GM19035 (cell line): Measurements from ENCODE around the gene NRXN3.

ENCODE experiments used
- ATAC-seq: cut with Tn5 transposase; IDR thresholded peaks from one replicate; pipeline ENCODE4 v1.9.1; 2021; ENCODE audit not compliant: unreplicated experiment

NRXN3 gene

DNA sequence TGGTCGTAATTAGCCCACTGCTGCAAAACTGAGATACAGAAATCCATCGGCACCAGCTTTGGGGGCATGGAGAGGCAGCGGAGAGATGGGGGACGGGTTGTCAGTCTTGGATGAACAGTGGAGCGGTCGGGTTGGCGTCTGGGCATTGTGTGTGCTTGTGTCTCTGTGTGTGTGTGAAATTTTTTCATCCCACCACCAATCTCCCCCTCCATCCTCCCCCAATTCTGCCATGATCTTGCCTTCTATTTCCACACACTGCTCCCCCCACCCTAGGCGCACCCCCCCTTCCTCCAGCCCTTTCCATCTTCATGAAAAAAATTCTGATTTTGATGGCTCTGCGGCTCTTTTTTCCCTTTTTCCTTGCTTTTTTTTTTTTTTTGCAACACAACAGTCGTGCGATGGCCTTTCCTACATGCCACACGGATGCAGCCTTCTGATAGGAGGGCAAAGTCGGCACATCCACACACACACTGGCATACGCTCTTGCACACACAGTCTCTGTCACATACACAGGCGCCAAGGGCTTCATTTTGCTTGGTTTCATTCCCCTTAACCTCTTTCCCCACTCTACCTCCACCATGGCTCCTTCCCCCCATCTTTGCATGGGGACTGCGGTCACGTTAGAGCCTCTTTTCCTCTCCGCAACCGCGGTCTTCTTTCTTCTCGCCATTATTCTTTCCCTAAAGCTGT is 3.3 kb downstream of the NRXN3 start:
- ATAC-seq = no peak

DNA sequence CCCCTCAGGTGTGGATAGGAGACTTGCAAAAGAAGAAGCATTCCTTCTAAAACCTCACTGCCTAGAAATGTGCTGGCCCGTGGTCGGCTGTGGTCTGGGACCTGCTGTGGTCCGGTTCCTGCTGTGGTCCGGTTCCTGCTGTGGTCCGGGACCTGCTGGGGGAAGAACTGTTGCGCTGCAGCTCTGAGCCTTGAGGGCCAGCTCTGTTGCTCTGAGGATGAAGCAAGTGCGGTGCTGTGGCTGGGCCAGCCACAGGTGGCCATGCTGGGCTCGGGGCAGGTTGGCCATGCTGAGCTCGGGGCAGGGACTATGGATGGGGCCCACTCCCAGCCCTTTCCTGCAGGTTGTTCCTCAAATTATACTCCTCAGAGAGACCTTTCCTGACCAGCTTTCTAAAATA is 5.2 kb downstream of the NRXN3 start:
- ATAC-seq = no peak

DNA sequence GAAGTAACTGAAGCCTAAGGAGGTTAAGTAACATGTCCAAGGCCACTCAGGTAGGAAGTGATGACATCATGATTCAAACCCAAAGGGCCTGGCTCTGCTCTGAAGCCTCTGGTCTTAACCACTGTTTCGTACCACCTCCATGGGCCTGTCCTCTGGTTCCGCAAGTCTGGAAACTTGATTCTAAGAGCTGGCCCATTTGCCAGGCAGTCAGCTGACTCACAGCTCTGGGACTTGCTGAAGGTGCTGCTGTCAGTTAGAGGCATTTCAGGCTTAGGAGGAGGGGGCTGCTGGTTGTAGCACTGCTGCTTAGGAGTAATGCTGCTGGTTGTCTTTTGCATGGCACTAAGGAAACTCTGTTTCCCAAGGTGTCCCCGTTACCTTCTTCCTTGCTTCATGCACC is 7.9 kb downstream of the NRXN3 start:
- no peak for ATAC-seq

DNA sequence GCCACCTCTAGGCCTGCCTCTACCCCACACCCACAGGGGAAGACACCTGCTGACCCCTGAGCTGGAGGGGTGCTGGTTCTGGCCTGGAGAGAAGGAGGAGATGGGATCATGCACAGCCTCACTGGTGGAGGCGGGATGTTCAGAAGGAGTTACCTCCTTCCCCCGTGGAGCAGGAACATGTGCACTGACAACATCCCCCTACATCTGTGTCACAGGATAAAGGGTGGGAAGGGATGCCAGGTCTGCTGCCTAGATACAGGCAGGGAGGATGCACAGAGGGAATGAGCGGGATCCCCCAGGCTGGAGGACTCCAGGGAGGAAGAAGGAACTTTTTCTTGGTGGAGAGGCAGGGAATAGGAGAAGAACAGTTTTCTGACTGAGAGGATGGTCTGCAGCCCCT is 8.8 kb downstream of the NRXN3 start:
- no peak for ATAC-seq

DNA sequence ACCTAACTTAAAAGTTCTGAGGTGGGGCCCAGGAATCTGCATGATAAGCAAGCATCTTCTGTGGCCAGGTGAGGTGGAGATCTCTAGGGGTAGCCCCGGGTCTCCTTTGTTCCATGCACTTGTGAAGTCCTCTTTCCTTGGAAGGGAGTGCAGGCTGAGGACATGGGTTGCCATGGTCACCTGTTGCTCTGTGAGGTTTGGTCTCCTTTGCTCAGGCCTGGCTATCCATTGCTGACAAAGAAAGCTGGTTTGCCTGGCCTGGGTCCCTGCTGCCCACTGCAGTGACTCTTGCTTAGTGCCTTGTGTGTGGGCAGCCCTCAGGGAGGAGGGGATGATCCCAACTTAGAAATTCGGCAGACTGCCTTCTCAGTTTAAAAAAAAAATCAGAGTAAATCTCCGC is 11.1 kb downstream of the NRXN3 start:
- no peak for ATAC-seq

DNA sequence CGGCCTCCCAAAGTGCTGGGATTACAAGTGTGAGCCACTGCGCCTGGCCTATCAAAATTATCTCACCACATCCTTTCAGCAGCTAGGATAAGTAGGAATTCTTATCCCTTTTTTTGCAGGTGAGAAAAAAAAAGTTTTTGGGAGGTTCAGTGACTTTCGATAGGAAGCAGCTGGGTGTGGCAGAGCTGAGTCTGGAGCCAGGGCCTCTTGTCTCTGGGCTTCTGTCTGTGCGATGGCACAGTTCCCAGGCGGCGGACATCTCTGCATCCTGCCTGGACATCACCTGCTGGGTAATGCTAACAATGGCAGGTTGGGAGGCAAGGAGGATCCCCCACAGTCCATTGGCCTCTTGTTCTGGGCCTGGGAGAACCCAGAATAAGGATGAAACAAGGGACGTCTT is 12.5 kb downstream of the NRXN3 start:
- no peak for ATAC-seq

DNA sequence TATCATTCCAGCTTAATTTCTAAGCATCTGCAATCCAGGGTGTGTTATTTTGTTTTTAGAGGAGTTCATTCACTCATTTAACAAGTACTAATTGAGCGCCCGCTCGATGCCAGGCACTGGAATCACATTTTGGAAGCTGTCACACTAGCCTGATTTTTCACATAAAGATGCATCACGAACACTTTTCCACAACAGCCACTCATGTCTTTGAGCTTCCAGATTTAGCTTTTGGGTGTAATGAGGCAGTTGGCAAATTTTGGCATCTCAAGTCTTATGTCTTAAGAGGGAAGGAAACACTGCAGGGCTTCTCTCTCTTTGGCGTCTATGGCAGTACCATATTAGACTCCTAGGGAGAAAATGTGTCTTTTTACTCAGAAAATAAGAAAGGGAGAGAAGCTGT is 14.0 kb downstream of the NRXN3 start:
- ATAC-seq = no peak

DNA sequence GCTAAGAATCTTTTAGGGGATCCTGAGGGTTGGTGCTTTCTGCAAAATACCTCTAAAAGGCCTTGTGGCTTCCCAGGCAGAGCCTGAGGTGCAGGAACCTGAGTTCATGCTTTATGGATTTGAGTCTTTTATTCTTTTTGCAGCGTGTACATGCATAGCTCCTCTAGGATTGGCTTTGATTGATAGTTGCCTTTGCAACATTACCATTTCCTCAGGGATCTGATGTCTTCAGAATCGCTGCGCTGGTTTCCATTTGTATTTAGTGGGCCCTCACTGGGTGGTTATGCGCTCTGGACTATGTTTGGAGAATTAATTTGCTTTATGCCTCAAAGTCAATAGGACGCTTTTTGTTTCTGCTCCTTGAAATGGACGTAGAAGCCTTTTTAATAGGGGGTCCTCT is 16.1 kb downstream of the NRXN3 start:
- ATAC-seq = no peak

DNA sequence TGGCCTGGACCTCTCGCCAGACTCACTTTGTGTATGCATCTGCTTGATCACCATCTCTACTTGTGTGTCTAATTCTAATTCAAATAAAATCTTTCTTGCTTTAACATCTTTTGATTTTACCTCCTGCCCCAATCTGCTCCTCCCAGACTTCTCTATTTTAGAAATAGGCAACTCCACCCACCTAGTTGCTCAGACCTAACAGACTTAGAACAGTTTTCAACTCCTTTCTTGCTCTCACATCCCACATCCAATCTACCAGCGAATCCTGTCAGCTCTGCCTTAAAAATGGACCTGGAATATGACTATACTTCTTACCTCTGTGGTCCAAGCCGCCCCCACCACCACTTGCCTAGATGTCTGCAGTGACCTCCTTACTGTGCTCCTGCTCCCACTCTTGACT is 18.7 kb downstream of the NRXN3 start:
- ATAC-seq = no peak

DNA sequence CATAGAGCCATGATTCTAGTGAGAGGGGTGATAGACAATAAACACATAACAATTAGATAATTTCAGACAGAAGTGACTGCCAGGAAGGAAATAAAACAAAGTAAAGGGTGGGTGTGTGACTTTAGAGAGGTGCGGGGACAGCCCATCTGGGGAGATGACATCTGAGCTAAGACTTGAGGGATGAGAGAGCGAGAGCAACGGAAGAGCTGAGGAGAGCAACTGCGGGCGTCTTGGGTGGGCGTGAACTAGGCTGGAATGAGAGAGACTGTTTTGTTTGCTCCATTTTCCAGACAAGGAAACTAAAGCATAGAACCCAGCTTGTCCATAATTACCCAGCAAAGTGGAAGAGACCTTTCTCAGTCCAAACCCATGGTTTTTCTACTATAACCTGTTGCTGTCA is 25.3 kb downstream of the NRXN3 start:
- no peak for ATAC-seq

DNA sequence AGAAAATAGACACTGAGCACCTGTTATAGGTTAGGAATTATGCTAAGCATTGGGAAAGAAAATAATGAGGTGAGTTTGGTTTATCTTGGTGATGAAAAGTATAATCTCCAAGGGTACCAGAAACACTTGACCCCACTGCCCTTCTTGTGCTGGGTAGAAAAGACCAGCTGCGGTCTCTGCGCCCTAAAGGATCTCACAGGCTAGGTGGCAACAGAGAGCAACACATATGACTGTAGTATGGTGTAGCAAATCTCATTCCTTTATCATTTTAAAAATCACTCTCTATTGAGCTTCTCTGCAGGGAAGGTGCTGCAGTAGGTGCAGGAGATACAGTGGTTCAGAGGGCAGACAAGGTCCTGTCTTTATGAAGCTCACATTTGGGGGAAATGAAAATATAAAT is 26.1 kb downstream of the NRXN3 start:
- ATAC-seq = no peak

DNA sequence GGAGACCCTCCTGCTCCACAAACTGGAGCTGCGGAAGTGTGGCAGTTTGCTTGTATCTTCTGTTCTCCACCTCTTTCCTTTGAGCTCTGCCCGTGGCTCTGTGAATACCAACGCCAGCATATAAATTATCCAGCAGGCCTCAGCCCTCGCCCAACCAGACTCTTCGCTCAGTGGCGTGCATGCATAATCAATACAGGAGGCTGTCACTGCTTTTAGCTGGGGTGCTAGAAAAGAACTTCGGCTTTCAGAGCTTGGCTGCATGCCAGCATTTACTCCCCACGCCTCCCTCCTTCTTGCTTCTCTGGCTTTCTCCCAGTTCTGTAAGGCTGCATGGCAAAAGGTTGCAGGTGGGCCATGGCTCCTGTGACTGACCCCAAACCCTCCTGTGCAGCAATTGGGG is 26.9 kb downstream of the NRXN3 start:
- no peak for ATAC-seq

DNA sequence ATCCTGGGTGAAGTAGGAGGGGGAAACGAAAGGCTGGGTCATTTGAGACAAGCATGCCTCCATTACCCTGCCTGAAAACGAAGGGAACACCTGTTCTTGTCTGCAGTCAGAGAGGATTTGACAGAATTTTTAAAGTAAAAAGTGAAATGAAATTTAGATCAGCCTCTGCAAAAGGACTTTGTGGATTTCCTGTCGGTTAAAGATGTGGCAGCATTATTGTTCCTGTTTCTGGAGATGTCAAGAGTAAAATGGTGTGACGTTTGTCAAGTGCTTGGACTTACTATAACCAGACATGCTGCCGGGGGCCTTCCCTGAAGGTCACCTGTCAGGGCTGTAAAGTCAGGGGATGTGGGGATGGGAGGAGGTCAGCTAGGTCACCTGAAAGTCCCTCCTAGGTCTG is 32.0 kb downstream of the NRXN3 start:
- no peak for ATAC-seq

DNA sequence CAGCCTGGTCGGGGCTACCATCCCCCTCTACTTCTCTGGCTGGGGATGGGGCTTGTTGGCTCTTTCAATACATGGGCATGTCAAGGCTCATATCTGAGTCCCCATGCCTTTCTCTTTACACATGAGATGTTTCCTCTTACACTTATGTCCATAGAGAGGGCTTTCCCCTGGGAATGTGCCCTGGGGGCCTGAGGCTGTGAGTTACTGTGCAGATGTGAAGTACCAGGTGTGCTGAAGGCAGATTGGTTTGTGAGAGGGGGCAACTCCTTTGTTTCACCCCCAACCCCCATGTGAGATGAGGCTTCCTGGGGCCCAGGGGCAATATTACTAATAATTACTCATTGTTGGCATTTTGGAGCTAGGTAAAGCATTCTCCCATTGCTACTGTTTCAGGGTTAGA is 32.8 kb downstream of the NRXN3 start:
- no peak for ATAC-seq

DNA sequence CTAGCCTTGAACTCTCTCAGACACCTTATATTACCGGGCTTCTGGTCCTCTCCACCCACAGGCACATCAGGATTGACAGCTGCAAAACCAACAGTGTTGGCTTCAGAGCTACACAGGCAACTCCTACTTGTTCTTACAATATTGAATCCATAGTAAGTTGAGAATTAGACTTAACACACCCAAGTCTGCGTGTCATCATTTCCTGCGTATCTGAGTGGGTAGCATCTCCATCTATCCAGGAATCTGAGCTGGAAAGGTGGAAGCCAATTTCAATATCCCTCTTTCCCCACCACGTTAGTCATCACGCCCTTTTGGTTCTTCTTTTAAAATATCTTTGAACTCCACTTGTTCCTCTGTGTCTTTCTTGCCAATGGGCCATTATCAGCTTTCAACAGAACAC is 37.2 kb downstream of the NRXN3 start:
- no peak for ATAC-seq

DNA sequence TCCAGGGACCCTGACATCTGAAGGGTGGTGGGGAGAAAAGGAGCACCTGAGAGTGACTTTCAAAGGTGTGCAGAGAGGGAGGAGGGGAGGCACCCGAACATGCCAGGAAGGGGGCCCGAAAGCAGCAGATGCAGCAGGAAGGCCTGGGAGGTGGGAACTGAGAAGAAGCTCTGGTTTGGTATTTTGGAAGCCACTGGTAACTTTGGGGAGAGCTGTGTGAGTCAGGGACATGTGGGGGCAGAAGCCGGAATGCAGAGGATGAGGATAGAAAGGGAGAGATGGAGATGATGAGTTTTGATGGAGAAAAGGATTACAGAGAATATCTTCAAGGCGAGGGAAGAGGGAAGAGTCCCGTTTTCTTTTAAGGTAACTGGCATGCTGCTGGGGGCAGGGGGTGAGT is 50.1 kb downstream of the NRXN3 start:
- no peak for ATAC-seq

DNA sequence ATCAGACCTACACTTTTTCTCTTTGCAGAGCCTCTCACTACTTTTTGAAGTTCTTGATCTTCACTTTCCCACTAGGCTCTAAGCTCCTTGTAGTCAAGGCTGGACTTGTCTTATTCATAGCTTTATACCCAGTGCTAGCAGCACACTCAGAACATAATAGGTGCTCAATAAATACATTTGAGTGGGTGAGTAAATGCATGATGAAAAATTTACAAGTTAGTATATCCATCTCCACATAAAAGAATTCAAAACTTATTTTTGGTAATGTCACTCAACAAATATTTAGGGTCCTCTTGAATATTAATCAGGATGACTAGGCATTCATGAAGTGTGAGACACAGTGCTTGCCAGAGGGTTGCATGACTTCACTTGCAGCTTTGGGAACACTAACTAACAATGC is 52.6 kb downstream of the NRXN3 start:
- no peak for ATAC-seq

DNA sequence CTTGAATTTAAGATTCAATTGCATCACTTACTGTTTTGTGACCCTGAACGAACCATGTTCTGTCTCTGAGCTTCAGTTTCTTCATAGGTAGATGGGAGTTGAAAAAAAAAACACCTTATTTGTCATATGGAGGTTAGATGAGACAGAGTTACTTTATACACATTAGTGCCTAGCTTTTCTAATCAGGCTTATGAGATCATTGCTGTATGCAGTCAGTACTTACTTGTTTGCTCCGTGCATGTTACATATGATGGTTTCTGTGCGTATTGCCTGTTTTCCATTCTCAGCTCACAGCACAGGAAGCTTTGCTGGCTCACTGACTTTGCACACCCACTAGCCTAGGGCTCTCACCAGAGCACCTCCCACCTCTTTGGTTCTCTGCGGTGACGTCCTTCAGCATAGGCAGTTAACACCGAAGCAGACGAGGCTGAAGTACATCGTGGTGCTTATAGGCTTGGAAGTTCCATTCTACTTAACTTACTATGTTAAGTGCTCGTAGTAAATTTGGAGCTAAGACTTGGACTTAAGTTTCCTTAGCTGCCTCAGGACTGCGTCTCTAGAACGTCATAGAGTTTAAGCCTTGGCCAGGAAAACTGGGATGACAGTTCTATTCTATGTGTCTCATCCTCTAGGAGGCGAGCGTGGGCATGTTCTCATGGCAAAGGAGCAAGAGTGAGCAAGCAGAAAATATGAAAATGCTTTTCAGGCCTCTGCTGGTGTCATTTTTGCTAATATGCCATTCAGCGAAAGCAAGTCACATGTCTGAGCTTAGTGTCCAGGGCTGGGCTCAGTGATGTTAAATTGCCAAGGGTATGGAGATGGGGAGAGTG is 57.3 kb downstream of the NRXN3 start:
- no peak for ATAC-seq

DNA sequence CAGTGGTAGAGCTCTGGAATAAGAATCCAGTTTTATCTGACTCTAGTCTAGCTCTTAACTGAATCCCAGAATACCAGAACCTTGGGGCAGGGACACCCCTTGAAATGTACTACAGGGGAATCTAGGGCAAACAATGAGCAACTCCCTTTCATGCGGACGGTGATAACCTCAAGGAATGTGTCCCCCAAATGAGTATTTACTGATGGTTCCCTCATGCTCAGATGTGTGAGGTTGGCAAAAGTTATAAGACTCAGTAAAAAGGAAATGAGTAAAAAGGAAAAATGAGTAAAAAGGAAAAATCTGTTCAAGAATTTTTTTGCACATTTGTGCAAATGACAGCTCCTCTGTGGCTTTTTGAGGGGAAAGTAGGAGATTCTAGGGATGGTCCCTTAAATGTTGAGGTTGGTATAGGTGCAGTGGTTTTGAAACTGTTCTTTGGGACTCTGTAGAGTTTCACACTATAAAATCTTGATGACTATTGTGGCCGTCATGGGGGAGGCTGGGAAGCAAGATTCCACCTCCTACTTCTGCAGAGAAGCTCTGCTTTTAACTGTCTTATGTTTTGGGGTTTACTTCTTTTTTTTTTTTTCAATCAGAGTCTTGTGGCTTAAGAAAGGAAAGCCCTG is 58.6 kb downstream of the NRXN3 start:
- no peak for ATAC-seq

DNA sequence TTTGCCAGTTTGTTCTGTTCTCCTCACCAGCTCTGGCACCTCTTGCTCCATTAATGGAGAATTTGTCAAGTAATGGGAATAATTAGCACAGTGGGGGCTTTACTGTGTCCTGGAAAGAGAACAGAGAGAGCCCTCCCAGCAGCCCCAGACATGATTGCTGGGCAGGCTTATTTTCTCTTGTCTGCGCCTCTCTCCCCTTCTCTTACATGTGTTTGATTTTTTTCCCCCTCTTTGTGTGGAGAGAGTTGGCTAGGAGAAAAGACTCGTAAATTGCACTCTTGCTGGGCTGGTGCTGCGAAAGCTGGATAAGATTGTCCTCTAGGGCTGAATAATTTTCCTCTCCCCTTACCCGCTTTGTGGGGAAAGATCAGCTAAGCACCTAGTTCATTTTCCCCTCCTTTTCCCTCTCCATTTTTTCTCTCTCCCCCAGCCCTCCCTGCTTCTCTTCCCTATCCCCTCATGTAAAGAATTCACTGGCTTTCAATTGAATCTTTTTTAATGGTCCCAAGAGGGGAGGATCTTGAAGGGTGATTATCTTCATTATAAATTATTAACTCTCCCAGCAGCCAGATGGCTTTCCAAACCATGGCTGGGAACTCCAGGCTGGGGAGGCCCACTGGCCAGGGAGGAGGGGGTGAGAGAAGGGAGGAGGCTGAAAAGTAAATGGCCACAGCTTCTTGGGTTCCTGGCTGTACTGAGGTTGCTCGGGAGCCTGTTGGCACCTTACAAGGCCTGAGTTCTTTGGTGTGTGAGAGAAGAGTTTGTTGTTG is 62.2 kb downstream of the NRXN3 start:
- no peak for ATAC-seq

DNA sequence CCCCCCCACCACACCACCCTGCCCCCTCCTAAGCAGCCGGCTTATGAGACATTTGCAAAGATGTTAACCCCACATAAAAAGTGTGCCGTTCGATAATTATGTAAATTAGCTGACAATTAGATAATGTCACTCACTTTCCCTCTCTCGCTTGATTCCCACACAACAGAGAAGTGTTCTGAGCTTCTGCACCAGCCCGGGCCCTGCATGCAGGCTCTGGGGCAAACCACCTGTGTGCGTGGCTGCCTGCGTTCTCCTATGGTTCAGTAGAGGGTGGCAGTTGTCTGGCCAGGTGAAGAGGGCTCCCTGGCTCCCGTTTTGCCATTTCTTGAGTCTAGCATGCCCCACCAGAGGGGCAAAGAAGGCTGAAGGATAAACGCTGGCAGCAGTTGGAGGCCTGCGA is 68.0 kb downstream of the NRXN3 start:
- ATAC-seq = no peak

DNA sequence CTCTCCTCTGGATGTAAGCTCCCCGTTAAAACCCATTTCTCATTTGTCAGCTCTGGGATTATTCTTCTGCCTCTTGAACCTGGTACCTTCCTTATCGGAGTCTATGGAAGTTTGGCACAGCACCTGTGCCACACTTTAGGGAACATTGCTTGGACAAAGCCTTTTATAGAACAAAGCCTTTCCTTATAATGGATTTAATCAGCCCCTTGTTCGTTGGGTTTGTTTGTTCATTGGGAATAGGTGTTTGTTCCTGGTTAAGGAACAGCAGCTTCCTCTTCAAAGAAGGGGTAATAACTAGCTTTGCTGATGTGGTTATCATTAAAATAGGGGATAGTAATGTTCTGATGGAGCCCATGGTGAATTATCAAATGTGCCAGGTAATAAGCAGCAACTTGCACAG is 70.4 kb downstream of the NRXN3 start:
- no peak for ATAC-seq
